Activated CD8-positive, alpha-beta memory T cell treated with anti-CD3 and anti-CD28 coated beads for 36 hours (primary cell): ENCODE measurements around the gene GLP1R. TPM values are rescaled to one million over a fixed set of nuclear protein-coding genes. Genes with fewer than 3 reads are reported as not detected.

Experiments used
- CTCF ChIA-PET: fragments of 350-600 bp; sonication (Branson Sonifier 250); formaldehyde crosslinking; loops from one replicate; lab custom pipeline; 2021; ENCODE audit warnings: antibody characterized with exemption; lab: Charles Lee
- POLR2A ChIA-PET: fragments of 350-600 bp; sonication (Branson Sonifier 250); formaldehyde crosslinking; loops from one replicate; lab custom pipeline; 2021; ENCODE audit warnings: antibody characterized with exemption; lab: Charles Lee
- total RNA-seq, 2 experiments: library from RNA; stranded (reverse); gene quantifications; one replicate each; pipeline ENCODE4 v1.2.3, GENCODE V29; 2021

GLP1R gene
- total RNA-seq, 2 experiments from 2014 or later = 0.15 TPM; not detected in 1

DNA sequence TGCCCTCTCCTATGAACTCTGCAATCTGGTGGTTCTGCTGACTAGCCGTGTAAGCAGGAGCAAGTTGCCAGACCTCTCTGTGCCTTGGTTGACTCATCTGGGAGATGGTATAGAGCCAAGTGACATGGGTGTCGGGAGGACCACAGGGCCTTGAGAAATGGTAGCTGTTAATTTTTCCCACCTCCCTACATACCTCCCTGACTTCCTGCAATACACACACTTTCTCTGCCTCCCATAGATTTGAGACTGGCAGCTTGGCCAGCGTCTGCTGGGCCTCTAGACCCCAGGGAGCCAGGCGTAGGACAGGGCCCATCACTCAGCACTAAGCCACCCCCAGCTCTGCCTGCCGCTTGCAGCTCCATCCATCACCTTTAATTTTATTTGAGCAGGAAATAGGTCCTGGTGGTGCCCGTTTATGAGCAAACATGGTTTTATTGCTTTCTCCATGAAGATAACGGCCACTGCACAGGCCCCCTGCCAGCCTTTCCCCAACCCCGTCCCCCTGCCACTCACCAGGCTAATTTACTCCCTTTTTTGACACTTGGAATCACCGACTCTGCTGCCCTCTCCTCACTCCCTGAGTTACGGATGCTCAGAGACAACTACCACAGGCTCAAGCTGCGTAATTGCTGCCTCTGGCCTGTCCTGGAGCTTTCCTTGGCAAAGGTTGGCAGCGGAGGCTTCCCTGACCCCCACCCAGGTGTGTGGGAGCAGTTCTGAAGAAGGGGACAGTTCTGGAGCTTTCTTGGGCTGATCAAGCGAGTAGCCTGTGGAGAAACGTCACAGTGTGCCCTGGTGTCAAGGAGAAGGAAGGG lies 11.1 kb downstream of the GLP1R start:
- ChIA-PET POLR2A (no interaction called here), CTCF (no interaction called here)

DNA sequence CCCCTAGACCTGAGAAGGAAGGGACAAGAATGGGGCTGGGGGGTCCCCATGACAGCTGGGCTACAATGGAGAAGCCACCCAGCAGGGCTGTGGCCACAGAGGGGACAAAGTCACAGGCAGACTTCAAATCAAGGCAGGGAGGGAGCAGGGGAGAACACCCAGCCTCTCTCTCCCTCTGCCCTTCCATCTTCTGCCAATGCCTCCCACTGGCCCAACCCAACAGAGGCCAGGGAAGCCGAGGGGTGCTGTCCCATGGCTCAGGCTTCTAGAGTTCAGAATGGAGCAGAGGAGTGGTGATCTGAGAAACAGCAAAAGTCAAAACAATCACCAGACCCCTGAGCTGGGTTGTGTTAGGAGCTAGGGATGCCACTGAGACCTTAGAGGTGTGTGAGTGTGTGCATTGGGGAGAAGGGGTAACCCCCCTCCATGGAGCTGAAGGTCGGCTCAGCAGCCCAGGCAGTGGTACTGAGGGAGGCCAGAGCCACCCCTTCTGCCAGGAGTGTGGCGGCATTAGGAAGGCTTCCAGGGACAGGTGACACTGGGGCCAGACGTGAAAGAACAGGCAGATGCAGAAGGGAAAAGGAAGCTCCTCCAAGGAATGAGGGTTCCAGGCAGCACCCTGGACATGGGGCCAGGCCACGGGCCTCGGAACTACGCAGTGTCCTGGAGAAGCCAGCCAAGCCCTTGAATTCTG lies 12.0 kb downstream of the GLP1R start:
- ChIA-PET CTCF (no interaction called here), POLR2A (no interaction called here)

DNA sequence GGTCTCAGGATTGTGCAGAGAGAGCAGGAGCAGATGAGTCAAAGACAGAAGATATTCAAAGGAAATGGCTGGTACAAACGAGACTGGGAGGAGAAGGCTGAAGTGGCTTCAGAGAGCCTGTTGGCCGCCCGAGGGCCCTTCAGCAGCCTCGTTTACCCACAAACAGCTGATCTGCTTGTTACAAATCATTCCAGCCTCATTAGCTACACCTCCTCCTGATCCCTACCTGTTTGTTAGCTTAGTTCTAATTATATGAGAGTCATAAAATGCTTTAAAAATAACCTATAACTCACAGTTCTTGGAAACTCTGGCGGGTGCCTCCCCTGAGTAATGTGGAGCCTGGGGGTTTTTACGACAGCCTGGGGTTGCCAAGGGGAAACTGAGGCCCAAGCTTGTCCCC lies 12.6 kb downstream of the GLP1R start:
- CTCF ChIA-PET = no interaction called here
- POLR2A ChIA-PET = no interaction called here

DNA sequence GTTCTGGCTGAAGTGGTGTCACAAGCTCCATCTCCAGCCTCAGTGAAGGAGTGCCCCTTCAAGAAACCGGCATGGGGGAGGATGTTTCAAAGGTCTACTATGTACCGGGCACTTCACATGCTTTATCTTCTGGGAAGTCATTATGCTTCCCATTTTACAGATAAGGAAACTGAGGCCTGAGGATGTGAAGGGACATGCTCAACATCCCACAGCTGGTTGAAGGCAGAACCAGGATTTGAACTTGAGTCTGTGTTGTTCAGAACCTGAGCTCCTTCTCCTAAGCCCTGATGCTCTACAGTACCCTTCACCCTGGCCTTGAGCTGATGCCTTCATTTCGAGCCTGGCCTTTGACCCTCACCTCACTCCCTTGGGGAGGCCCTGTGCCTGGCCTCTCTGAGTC lies 13.0 kb downstream of the GLP1R start:
- CTCF ChIA-PET = no interaction called here
- POLR2A ChIA-PET = no interaction called here

DNA sequence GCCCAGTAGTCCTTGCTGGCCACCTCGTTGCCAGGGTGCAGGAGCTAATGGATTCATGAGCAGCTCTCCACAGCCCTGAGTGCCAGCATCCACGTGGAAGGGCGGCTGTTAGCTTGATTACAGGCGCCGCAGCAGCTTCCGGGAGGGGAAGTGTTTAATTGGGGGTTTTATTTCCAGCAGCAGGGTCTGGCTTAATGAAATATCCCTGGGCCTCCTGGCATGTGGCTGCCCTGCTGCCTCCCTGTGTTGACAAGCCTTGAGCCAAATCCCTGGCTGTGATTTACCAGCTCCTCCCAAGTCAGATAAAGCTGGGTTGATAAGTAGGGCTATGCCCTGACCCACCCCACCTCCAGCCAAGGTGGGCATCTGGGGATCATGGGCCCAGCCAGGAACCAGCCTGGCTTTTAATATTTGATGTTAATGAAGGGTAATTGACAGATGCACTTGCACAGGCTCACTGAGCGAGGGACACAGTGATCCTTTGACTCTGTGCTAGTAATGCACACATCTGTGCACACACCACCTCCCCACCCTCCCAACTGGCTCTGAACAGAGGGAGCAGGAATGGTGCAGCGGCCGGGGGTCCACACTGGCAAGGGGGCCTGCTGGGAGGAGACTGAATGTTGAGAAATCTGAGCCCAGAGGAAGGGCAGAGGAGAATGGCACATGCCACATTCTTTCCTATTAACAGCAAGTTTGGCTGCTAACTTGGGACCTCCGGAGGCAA lies 13.6 kb downstream of the GLP1R start:
- ChIA-PET CTCF (no interaction called here), POLR2A (no interaction called here)

DNA sequence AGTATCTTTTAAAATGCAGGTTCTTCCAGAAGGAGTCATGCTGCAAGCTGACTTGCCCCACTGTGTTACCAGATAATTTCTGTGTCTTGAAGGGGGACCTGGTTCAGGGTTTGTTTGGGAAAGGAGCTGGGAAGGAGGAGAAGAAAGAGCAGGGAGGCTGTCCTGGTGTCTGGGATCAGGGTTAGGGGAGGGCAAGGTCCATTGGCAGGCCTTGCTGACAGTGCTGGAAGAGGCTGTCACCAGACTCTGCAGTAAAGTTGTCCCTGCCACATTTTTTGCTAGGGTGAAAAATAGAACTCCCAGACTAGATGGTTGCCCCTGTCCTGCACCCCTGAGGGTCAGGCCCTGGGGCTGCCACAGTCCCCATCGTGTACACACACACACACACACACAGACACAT lies 14.9 kb downstream of the GLP1R start:
- POLR2A ChIA-PET = no interaction called here

DNA sequence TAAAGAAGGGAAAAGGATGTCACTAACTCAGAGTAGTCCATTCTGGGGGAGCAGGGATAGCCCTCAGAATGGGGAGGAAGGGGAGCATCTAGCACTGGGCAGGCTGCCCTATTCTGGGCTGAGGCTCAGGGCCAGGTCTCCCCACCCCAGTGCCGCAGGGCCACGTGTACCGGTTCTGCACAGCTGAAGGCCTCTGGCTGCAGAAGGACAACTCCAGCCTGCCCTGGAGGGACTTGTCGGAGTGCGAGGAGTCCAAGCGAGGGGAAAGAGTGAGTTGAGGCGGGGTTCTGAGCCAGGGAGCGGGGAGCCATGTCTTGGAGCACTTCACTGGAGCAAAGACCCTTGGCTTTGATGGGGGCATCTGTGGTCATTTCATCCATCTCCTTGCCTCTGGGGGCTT lies 17.0 kb downstream of the GLP1R start:
- ChIA-PET CTCF (no interaction called here), POLR2A (no interaction called here)

More for the DNA sequence above, 14.9 kb downstream of the GLP1R start:
- CTCF ChIA-PET = no interaction called here

DNA sequence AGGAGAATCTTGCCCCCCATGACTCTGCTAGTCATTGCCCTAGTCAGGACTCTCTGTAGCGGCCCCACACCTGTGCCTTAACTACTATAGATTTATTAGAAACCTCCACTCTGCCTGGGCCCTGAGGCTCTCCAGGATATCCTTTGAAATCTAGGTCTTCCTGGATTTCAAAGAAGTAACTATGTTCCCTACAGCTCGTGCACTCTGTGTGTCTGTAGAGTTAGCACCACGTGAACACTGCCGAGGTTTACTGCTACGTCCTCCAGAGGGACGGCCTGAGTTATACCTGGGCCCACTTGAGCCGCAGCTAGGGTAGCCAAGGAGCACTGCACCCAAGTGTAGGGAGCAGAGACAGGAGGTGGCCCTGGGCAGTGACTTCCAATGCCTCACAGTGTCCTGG lies 19.8 kb downstream of the GLP1R start:
- CTCF ChIA-PET = no interaction called here
- POLR2A ChIA-PET = no interaction called here

DNA sequence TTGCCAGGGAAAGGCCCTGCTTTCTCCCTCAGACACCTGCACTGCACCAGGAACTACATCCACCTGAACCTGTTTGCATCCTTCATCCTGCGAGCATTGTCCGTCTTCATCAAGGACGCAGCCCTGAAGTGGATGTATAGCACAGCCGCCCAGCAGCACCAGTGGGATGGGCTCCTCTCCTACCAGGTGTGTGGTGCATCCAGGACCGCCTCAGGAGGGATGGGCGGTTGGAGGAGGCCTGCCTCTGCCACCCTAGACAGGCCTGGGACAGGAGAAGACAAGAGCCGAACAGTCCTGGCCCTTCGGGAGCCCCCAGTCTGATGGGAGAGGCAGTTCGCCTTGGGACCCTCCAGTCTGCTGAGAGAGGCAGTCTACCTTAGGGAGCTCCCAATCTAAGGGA lies 24.2 kb downstream of the GLP1R start:
- ChIA-PET CTCF (no interaction called here), POLR2A (no interaction called here)

DNA sequence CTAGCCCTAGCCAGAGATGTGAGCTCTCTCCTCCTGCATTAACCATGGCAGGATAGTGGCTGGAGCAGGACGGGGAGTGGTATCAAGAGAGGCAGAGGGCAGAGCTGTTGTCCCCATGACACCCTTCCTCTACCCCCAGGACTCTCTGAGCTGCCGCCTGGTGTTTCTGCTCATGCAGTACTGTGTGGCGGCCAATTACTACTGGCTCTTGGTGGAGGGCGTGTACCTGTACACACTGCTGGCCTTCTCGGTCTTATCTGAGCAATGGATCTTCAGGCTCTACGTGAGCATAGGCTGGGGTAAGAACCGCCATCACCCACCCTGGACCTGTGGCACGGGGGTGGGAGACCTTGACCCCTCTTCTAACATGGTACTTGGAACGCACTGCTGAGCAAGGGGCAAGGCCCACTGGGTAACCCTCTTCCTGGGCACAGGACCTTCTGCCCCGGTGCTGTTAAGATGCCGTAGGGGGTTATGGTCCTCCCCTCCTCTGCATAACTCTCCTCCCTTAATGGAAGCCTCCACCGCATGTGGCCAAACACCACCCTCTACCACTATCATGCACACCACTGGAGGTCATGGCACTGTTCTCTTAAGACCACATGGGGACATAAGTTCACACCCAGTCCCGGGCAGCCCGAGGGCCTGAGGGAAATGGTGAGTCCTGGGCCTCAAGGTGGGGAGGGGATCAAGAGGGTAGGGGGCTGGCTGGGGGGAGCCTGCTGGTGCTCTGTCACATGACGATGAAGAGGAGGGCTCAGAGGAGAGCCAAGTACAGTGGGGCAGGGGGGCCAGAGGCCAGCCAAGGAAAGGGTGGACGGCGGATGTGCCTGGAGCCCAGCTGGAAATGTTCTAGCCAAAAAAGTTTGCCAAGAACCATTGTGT lies 25.1 kb downstream of the GLP1R start:
- CTCF ChIA-PET = no interaction called here
- POLR2A ChIA-PET = no interaction called here

DNA sequence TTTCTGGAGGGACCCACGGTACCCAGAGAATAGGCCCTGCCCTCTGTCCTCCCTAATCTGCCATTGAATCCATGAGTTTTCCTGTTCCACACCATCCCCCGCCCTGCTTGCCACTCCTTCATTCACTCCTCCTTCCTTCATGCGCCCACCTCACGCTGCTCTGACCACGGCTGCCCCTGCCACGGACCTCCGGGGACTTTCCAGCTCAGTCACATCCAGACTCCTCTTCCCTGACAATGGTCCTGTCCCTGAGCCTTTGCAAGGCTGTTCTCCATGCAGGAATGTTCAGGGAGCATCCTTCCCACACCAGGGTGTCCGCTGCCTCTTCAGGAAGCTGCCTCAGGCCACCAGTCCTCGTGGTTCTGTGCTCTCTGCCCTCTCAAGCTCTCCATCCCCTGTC lies 25.9 kb downstream of the GLP1R start:
- POLR2A ChIA-PET = interaction anchor here (0.6 kb wide), 1 partner anchor 31 kb away, joined by 4 read pairs; no protein-coding TSS in a partner anchor

DNA sequence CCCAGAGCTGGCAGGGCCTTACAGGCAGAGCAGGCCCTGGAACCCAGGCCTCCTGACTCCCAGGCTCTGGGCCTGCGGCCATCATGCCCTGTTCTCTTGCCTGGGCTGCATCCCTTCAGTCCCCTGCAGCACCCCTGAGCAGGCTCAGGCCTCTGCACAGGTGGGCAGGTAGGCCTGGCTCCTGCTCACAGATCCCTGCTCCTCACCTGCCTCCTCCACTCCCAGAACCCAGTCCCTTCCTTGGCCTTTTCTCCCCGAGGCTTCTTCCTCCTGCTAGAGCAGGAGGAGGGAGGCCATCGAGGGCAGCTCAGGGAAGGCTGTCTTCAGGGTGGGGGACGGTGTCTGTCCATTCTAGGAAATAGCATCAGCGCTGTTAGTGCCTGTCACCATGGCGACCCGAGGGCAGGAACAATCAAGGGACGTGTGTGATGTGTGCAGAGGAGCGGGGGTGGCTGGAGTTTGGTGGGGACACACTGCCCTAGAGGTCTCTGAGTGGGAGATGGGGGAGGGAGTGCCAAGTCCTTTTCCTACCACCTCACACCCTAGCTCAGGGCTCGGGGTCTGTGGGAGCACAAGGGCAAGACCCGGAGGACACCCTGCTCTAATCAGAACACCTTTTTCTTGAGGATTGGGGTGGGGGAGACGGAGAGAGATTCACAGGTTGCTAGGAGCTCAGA lies 26.6 kb downstream of the GLP1R start:
- POLR2A ChIA-PET = interaction anchor here (0.6 kb wide), 1 partner anchor 31 kb away, joined by 4 read pairs; no protein-coding TSS in a partner anchor
- CTCF ChIA-PET = no interaction called here

More for the DNA sequence above, 25.9 kb downstream of the GLP1R start:
- CTCF ChIA-PET = no interaction called here

DNA sequence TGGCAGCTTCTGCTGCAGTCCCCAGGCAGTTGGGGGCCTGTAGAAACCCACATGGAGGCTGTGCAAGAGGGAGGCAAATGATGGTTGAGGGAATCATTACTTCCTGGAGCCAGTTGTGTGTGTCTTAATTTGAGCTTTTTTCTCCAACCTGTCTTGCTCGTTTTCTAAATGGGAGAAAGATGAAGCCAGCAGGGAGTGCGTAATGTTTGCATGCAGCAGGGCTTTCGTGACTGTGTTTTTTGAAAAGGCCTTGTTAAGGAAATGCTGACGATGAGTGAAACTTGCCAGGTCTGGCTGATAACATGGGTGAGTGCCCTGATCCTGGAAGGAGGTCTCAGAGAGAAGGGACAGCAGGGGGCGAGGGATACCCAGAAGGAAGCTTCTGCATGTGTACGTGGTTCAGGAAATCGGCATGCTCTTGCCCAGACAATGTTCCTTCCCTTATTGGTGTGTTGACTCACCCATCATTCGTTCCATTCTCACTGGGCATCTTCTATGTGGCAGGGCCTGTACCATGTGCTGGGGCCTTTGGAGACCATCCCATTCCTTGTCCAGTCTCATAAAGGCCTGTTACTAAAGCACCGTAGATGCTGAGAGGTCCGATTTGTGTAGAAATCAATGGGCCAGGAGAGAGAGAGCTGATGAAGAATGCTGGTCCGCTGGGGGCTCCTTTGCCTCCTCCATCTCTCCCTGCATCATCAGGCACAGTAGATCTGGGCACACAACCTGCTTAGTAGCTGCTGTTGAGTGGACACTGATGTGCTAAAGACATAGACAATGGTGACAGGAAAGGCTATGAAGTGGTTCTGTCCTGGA lies 27.4 kb downstream of the GLP1R start:
- CTCF ChIA-PET = no interaction called here
- POLR2A ChIA-PET = no interaction called here

DNA sequence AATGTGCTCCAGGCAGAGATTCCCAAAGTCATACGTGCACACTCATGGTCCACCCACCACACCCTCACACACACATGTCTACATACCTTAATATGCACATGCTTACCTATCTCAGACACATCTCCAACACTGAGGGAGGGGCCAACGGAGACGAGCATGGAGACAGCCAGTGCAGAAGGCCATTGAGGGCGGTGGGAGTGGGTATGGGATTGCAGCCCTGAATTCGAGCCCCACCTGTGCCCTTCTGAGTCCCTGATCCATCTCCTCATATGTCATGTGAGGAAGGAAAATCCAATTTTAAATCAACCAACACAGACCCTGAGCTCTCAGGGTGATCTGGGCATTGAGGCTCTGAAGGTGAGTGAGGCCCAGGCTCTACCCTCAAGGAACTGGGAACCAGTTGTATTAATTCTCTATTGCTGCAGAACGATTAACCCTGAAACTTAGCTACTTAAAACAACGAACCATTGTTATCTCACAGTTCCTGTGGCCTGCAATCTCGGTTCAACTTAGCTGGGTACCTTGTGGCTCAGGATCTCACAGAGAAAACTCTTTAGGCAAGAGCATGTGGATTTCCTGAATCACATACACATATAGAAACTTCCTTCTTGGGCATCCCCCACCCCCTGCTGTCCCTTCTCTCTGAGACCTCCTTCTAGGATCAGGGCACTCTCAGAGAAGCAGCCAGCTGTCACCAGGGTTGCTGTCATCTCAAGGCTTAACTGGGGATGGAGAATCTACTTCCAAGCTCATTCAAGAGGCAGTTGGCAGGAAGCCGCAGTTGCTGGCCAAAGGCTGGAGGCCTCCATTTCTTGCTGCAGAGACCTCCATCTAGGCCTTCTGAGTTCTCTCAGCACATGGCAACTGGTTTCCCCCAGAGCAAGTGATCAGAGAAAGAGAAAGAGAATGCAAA lies 28.3 kb downstream of the GLP1R start:
- ChIA-PET POLR2A (no interaction called here), CTCF (no interaction called here)

DNA sequence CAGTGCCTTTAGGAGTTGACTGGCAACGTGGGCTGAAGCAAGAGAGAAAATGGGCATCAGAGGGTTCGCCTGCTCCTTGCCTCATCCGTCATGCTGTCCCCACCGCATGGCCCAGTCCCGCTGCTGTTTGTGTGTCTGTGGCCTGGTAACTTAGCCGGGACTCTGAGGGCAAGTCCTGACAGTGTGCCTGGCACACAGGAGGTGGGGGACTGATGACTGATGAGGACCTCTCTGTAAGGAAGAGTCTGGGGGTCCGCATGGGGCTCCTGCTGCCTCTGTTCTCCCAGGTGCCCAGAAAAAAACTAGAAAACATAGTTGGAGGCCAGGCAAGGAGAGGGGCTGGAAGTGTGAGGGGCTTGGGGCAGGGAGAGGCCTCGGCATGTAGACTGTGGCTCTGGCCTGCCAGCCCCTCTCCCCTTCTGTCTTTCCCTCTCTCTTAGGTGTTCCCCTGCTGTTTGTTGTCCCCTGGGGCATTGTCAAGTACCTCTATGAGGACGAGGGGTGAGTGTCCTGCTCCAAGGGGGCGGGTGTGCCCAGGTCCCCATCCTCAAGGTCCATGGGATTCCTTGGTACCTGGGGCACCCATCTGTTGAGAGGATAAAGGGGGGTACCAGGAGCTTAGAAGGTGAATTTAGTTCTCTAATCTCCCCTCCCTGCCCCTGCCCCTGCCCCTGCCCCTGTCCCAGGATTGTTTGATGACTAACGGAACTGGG lies 29.5 kb downstream of the GLP1R start:
- ChIA-PET CTCF (no interaction called here), POLR2A (no interaction called here)

DNA sequence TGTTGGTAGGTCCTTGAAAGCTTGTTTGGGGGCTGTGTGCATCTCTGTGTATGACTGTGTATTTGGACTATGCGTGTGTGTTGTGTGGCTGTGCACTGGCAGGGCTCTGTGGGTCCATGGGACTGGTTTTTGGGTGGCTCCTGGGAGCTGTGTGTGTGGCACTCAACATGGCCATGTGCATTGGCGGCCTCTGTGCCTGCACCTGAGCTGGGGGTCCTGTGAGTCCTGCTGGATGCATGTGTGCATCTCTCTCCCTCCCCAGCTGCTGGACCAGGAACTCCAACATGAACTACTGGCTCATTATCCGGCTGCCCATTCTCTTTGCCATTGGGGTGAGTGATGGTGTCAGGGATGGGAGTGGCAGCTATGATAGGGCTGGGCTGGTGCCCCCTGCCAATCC lies 30.1 kb downstream of the GLP1R start:
- POLR2A ChIA-PET = no interaction called here
- CTCF ChIA-PET = no interaction called here
